K562 treated with DMSO at 1 percent for 4 hours (cell line): Measurements from ENCODE around the gene C6orf132. TPM values are rescaled to one million over a fixed set of nuclear protein-coding genes. Genes with fewer than 3 reads are reported as not detected.

Source experiments
- total RNA-seq: library from RNA; unstranded; fragments of 300-600 nt; gene quantifications from 2 replicates; pipeline ENCODE4 v1.2.3, GENCODE V29; 2022; ENCODE audit not compliant: insufficient read depth

Gene C6orf132, protein sequence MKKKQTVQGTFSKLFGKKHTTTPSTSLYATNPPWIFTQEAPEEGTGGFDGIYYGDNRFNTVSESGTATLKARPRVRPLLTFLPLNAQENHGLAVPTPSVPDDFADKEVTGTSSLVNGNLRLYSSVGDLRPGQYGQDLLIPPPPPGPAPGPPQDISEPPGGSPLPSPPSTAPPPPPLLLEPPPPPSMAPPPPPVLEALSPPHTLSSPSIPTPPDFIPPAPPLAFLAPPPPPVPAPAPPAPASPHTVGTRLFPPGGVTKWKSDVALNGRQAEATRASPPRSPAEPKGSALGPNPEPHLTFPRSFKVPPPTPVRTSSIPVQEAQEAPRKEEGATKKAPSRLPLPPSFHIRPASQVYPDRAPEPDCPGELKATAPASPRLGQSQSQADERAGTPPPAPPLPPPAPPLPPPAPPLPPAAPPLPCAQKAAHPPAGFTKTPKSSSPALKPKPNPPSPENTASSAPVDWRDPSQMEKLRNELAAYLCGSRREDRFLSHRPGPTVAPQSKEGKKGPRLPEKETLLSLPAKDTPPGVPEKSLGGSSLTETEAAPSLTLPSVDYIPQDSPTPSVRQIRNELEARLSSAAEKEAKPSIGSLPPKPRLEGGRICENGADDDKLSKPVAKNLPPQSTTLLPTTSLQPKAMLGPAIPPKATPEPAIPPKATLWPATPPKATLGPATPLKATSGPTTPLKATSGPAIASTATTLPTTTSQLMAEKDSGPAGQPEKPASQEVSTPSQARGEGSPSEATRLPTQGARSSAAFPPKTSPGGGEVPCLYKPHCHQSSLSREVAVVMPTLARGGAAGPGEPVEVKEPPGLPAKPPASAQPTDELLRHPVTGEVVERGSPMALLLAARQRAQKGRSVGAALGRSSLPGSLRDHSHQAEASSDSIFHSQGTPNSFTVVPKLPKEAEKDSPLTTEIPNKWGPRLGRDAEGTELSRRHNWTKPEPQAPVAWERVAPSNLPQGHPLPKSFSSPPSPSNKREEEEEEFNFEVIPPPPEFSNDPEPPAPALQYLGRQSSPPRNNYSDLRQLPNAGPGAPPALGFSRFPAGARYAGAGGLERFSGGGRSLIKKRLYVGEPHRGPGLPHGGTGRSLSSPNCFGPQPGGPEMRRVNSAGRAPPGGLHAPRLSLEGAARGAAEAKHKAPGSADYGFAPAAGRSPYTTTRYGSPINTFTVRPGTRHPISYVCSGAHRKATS
- 0.11 TPM in 1 of 2 replicates, not detected in the other for total RNA-seq

DNA sequence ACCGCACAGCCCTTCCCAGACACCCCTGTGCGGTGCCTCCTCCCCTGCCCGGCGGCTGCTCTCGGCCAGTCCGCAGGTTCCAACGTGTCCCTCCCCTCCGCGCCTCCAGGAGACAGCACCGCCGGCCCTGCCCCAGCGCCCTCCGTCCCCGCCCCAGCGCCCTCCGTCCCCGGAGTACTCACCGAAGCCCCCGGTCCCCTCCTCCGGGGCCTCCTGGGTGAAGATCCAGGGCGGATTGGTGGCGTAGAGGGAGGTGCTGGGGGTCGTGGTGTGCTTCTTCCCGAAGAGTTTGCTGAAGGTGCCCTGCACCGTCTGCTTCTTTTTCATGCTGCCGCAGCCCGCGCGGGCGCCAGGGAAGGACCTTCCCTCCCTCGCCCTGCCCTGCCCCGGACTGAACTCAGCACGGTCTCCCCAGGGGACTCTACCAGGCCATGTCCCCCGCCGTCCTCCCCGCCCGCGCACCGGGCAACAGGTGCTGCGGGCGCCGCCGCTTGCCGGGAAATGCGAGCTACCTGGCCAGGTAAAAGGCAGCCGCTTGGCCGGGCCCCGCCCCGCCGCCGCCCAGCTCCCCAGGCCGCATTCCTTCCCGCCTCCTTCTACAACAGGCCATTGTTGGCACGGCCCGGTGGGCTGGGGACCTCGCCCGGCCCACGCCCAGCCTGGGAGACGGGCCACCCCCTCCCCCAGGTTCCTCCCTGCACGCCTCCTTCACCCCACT is at the start of gene C6orf132:
TSS of gene C6orf132 (minus strand) at position 503 of the 718 bp plus-strand sequence. CDS start at position 327, 176 bp downstream.

GRCh38 chr6:42173101-42173500 is 30.7 kb upstream of the C6orf132 start, which contains the start of gene GUCA1A:
Gene GUCA1A, plus strand, starts transcription at chr6:42173364. Its CDS starts 250 bp downstream, at chr6:42173614.

Other genes with a start within 250 kb of the C6orf132 start
- 7.7 and 10.6 TPM in 2 replicates for gene USP49, start 247.2 kb downstream of the C6orf132 start, total RNA-seq
- 14.9 and 17.4 TPM in 2 replicates for gene MED20, start 221.5 kb downstream of the C6orf132 start, total RNA-seq
- gene BYSL, start 221.1 kb downstream of the C6orf132 start, total RNA-seq: 14.5 and 17.8 TPM in 2 replicates
- 168 and 178 TPM in 2 replicates for gene CCND3, start 200.8 kb downstream of the C6orf132 start, total RNA-seq
- 14.2 and 19.9 TPM in 2 replicates for gene TAF8, start 92.1 kb downstream of the C6orf132 start, total RNA-seq
- gene GUCA1A, start 30.7 kb upstream of the C6orf132 start, total RNA-seq: not detected in 2 replicates
- gene GUCA1B, start 52.3 kb upstream of the C6orf132 start, total RNA-seq: 3.3 and 4.4 TPM in 2 replicates
- gene MRPS10, start 75.2 kb upstream of the C6orf132 start, total RNA-seq: 26.1 and 27.8 TPM in 2 replicates